Right lobe of liver (tissue), 4 donors: Measurements from ENCODE around the gene ANP32A.

ENCODE experiments used
- POLR2A ChIP-seq: fragments of 450-650 bp; IDR thresholded peaks from one replicate; pipeline ENCODE4 v1.6.1; 2017; ENCODE audit warnings: antibody characterized with exemption, mild to moderate bottlenecking
- TF ChIP-seq, protein P1 (sequence below), 4 donors: fragments of 200-600 bp in 3 of 4; fragments of 450-650 bp in 1 of 4; IDR thresholded peaks; one replicate each; pipeline versions ENCODE4 v1.5.1 to v1.8.0; 2016 to 2022; ENCODE audit warnings: antibody characterized with exemption in 4 of 4, mild to moderate bottlenecking in 2 of 4
- donor health status: DM: no; HTN: no; CAD: no.
- donor health status: DM: no; HTN: no; CAD: no.
- donor health status: DM: no; HTN: yes; CAD: no.

DNA sequence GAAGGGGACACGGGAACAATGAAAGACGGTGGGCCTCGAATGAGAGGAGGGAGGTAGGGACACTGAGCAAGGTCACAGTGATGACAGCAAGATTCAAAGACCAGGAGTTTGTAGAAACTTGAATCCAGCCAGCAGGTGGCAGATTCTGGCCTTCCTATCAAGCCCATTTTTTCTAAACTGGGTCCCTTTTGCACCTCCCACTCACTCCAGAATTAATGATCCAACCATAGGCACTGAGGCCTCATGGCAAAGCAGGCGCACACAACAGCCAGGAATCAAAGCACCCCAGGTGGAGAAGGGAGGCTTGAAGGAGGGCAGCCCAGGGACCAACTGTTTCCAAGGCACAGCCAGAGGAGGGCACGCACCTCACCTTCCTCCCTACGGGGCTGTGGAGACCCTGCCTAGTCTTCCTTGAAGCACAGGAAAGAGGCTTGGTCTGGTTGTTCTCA lies 90.2 kb downstream of the ANP32A start:
- TF ChIP-seq, protein P1, sequence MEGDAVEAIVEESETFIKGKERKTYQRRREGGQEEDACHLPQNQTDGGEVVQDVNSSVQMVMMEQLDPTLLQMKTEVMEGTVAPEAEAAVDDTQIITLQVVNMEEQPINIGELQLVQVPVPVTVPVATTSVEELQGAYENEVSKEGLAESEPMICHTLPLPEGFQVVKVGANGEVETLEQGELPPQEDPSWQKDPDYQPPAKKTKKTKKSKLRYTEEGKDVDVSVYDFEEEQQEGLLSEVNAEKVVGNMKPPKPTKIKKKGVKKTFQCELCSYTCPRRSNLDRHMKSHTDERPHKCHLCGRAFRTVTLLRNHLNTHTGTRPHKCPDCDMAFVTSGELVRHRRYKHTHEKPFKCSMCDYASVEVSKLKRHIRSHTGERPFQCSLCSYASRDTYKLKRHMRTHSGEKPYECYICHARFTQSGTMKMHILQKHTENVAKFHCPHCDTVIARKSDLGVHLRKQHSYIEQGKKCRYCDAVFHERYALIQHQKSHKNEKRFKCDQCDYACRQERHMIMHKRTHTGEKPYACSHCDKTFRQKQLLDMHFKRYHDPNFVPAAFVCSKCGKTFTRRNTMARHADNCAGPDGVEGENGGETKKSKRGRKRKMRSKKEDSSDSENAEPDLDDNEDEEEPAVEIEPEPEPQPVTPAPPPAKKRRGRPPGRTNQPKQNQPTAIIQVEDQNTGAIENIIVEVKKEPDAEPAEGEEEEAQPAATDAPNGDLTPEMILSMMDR (IDR thresholded peaks at IDR 0.05) = peak; percentile 49 to 67 (median 56)
- TF ChIP-seq POLR2A = no peak
